Neural cell (in vitro differentiated cells): ENCODE measurements around the gene TDP1.

Experiments
- CTCF ChIP-seq: fragments of 450-650 bp; IDR thresholded peaks from 2 replicates; pipeline ENCODE4 v1.5.1; 2014; ENCODE audit warnings: antibody characterized with exemption, mild to moderate bottlenecking, moderate library complexity; ENCODE audit not compliant: poor library complexity, severe bottlenecking
- EP300 ChIP-seq: fragments of 450-650 bp; conservative IDR thresholded peaks from 2 replicates; pipeline ENCODE4 v1.6.1; 2014; ENCODE audit warnings: antibody characterized with exemption, mild to moderate bottlenecking, moderate library complexity; ENCODE audit not compliant: poor library complexity, severe bottlenecking
- EZH2 ChIP-seq: fragments of 200-600, 300-800 bp; shearing (Covaris generic), sonication (generic); IDR thresholded peaks from 2 replicates; pipeline ENCODE4 v1.6.1; 2014; ENCODE audit warnings: antibody characterized with exemption, low read length, borderline replicate concordance, mild to moderate bottlenecking; ENCODE audit not compliant: insufficient read depth, poor library complexity, severe bottlenecking
- MXI1 ChIP-seq: fragments of 450-650 bp; conservative IDR thresholded peaks from 2 replicates; pipeline ENCODE4 v1.6.1; 2014; ENCODE audit warnings: antibody characterized with exemption, mild to moderate bottlenecking; ENCODE audit not compliant: poor library complexity, severe bottlenecking
- POLR2AphosphoS5 ChIP-seq: IDR thresholded peaks from 2 replicates; pipeline ENCODE4 v1.6.1; 2012
- TAF1 ChIP-seq: IDR thresholded peaks from 2 replicates; pipeline ENCODE4 v1.6.1; 2012; ENCODE audit warnings: low read depth

- TF ChIP-seq CTCF, result no peak
- no peak for TF ChIP-seq TAF1
- no peak for TF ChIP-seq EP300
- no peak for TF ChIP-seq EZH2
- no peak for TF ChIP-seq POLR2AphosphoS5
- TF ChIP-seq MXI1, result no peak
Measured at GRCh38 chr14:89952576-89952975, 3.2 kb upstream of the TDP1 start.
